ENCODE data around the gene SORCS2.

The SORCS2 gene

DNA sequence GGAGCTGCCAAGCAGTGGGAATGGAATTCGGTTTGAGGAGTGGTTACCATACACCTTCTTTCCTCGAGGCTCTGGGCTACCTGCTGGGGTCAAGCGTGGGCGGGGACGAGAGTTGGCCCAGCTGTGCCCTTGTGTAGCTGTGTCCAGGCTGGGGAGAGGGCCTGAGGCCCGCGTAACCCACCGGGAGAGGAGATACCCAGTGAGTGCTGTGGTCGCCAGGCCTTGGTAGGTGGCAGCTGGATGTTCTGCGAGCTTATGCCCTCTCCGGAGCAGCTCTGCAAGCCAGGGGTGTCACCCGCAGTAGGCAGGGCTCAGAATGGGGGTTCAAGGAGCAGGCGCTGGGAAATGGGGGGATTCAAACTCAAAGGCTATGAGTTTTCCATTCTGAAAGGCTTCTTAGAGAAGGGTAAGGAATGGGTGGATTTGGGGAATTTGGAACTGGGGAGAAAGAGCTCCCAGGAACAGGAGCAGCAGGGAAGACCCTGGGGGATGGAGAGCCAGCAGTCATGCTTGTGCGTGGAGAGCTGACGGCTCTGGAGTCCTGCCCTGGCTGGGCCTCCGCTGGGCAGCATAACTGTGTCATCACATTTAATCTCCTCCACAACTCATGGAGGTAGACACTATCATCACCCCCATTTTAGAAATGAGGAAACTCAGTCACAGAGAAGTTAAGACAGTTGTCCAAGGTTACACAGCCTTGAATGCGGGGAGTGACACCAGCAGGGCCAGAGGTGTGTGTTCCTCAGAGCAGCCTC, 117.5 kb downstream of the SORCS2 start:
- no peak for FAIRE-seq

DNA sequence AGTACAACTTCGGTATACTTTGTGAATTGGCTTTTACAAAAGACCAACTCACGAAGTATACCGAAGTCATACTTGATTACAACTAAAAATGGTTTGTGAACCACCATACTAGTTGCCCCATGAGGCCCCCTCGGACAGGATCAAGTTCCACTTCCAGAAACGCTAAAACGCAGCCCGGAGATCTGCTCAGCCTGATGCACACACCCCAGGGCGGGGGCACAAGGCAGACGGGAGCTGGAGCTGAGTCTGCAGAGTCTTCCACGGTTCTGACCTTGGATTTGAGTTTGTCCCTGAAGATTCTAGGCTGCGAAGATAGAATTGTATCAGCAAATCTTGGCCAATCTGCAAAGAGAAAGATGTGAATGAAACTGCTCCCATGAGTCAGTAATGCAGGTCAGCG, 118.1 kb downstream of the SORCS2 start:
- FAIRE-seq, result no peak

DNA sequence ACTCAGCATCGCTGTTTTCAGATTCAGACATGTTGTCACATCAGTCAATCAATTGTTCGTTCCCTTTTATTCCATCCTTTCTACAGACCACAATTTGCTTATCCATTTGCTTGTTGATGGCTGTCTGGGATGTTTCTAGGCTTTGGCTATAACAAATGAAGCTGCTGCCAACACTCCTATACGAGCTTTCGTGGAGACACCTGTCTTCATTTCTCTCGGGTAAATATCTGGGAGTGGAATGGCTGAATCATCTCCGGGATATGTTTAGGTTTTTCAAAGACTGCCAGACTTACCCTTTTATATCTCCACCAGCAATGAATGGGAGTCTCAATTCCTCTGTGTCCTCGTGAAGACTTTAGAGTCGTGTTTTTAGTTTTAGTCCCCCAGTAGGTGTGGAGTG, 118.9 kb downstream of the SORCS2 start:
- no peak for FAIRE-seq

DNA sequence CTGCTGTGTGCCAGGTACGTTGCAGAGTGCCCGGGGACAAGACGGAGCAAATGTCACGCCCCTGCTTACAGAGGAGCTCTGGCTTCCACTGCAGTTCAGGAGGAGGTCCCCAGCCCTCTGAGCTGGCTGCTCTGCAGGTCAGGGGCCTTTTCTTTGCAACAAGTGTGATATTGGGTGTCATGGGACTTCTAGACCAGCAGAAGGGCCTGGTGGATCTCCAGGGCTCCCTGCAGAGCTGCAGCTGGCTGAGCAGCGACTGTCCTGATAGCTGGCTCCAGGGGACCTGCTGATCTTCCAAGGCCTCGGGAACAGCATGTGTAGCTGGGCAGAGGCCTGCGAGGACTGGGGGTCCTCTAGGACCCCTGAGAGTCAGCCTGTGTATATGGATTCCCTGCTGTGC, 120.4 kb downstream of the SORCS2 start:
- FAIRE-seq, result no peak

DNA sequence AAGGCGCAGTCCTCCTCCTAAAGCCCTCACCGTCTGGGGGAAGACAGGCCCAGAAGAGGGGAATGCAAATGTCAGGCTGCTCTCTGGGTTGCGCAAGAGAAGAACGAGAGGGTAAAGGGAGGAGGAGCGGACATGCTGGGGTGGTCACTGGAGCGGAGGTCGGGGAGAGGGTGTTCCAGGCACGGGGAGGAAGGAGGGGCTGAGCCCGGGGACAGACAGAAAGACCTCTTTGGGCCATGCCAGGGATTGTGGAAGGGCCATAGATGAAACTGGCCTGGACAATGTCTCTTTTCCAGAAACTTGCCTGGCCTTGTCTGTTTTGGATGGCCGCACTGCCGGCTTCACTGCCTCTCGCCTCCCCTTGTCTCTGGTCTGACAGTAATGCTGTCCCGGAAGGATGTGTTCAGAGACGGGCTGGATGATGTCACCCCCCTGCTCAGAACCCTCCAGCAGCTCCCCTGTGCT, 121.0 kb downstream of the SORCS2 start:
- no peak for FAIRE-seq

DNA sequence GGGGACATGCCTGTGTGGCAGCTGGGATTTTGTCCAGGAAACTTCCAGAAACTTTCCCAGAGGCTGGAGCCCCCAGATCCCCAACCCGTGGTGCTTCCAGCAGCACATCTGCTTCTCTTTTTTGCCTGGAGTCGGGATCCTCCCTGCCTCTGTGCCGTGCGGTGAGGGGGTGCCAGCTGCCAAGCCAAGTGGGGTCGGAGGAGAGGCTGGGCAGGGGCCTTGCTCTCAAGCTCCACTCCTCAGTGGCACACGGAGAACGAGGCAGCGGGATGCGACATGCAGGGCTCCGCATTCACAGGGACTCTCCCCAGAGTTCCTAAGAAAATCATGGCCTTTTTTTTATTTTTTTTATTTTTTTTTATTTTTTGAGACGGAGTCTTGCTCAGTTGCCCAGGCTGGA, 121.7 kb downstream of the SORCS2 start:
- FAIRE-seq, result no peak

DNA sequence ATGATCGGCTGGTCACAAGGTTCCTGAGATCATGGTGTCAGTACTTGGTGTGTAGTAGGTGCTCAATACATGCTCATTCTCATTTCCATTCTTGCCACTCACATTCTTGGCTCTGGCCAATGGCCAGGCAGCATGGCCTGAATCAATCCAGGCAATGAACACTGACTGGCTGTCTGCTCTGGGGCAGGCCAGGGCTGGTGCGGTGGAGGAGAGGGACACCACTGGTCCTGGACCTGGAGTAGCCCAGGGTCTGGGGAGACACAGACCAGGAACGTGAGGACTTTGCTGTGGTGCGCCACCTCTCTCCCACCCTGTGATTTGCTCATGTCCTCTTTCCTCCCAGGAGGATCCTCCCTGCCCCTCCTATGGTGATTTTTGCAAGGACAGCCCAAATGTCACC, 122.9 kb downstream of the SORCS2 start:
- no peak for FAIRE-seq

DNA sequence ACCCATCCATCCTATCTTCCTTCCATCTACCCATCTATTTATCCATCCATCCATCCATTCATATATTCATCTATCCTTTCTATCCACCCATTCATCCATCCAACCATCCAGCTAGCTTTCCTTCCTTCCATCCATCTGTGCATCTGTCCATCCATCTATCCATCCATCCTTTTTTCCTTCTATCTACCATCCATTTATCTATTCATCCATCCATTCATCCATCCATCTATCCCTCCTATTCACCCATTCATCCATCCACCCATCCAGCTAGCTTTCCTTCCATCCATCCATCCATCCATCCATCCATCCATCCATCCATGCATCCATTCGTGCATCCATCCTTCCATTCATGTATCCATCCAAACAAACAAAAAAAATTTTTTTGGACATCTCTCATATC, 123.6 kb downstream of the SORCS2 start:
- FAIRE-seq, result no peak

DNA sequence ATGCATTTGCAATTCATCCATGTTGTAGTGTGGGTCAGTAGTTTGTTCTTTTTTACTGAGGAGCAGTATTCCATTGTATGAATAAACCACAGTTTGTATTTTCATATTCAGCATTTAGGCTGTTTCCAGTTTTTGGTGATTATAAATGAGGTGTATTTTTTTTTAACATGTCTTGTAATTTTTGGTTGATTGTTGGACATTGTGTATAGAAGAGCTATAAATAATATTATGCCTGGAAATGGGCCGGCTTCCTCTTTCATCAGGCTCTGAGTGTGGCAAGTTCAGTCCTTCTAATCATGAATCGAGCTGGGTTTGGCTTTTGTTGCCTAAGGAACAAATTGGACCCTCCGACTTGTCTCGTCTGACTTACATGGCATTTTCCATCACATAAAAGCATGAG, 126.7 kb downstream of the SORCS2 start:
- no peak for FAIRE-seq

DNA sequence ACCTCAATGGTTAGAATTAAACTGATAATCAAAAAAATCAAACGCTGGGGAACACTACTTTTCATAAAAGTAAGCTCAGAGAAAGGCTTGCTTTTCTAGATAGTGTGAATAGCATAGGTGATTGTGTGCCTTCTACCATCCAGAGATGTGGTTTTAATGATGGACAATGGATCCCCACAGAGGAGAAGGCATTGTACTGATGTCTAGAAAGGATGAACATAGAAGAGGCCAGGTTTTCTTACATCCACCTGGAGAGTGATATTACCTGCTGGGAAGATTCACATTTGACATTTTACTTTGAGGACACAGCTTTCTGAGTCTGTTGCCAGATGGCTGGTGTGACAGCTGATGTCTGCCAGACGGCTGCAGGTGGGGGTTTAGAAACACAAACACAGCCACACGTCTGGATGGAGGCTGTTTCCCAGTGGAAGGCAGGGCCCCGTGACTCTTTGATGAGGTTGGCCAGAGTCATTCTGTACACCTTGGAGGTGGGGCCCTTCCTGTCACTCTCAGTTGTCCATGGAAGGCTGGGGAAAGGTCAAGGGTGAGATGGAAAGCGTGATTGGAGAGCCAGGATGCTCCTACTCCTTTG, 128.0 kb downstream of the SORCS2 start:
- FAIRE-seq, result no peak

DNA sequence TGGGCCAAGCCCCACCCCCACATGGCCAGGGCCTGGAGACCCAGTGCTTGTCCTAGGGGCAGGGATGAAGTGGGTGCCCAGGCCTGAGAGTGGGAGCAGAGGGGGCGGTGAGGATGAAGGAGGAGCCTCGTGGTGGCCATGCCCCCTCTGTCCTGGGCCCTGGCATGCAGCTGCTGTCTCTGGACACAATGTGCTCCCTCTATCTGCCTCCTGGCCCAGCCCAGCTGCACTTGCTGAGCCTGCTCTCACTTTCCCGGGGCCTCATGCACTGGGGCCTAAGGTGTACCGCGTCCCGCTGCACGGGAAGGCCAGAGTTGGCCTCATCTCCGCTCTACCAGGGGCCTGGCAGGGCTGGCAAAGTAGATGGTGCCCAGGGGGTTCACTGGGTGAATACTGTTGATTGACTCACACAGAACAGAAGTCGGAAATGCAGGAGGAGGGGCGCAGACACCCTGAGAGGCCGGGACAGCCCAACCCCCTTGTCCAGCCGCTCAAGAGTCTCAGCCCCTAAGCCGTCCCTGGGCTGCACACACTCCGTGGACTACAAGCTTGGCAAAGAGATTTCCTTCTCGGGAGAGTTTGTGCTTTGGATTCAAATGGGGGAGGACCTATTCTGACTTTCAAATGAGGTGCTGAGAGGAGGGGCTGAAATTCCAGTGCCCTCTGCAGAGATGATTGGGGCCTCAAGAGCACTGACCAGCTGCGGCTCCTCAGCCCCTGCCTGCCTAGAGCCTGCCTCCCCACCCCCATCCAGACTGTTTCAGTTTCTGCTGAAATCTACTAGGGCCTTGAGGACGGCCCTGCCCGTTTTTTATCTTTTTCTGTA, 130.0 kb downstream of the SORCS2 start:
- no peak for FAIRE-seq

DNA sequence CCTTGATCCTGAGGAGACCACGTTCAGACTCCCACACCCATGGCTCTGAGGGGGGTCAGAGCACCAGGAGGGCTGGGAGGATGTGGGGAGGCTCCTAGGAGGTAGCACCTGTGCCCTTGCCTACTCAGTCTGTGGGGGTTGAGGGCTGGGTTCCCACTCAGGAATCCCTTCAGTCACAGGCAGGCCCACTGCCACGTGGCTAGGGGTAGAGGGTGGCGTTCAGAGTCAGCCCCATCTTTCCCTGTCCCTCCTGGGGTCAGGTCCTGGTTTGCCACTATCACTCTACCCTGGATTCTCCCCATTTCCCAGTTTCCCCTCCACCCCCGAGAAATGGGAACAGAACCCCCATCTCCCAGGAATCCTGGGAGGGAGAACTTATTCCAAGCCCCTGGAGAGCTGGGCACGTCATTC, 131.1 kb downstream of the SORCS2 start:
- no peak for FAIRE-seq

DNA sequence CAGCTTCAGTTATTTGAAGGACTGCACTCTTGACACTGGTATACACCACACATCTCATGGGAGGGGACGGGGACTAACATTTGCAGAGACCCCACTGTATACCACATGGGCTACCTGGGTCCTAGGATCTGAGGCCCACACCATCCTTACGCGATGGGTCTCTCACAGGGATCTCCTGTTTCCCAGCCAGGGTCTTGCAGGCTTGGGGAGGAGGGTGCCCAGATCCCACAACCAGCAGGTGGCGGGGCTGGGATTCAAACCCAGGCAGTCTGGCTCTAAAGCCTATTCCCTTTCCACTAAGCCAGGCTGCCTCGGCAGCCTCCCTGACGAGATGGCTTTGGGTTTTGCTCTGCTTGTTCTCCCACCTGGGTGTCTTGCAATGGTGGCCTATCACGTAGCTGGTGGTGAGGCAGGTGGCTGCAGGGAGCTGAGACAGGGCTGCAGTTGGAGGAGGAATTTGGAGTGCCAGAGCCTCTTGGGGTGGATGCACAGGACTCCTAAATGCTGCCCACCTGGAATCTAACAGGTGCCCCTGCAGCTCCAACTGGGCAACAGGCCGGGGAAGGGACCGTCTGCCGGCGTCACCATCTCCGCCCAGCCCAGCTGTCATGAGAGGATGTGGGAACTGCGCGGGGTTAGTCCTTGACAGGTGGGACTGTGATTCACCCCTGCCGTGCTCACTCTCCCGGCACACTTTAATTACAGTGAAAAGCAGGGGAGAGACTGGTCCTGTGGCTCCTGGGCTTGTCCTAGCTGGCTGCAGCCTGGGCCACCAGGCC, 131.7 kb downstream of the SORCS2 start:
- FAIRE-seq, result no peak

DNA sequence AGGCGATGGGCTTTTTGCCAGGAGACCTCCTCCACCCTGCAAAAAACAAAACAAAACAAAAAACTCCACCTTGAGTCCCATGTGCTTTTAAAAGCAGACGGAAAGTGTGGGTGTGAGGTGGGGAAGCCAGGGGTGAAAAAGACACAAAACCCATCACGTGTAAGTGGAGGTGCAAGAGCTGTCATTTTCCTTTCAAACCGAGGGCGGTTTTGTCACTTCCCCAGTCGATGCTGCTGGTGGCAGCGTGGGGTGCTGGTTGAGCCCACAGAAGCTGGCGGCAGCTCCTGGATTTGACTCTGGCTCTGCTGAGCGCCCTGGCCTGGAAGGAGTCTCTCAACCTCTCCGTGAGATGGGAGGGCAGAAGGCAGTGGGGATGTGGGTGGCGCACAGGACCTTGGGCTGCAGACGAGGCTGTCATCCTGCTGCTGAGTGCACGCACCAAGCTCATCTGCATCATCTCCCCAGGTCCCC, 132.3 kb downstream of the SORCS2 start:
- no peak for FAIRE-seq

DNA sequence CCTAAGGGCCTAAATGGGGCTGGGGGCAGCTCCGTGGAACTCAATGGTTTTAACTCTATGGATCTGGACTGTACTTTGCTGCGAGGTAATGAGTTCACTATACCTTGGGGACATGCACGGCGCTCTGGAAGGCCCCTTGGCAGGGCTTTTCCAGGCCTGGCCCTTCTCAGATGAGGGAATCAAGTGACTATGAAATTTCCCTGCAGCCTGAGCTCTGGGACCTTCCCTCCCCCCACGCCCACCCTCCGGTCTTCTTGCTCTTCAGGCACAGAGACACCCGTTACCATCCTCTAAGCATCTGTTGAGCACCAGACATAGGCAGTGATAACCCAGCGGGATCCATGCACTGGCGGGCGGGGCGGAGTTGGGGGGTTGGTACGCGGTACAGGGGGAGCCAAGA, 133.2 kb downstream of the SORCS2 start:
- FAIRE-seq, result no peak

DNA sequence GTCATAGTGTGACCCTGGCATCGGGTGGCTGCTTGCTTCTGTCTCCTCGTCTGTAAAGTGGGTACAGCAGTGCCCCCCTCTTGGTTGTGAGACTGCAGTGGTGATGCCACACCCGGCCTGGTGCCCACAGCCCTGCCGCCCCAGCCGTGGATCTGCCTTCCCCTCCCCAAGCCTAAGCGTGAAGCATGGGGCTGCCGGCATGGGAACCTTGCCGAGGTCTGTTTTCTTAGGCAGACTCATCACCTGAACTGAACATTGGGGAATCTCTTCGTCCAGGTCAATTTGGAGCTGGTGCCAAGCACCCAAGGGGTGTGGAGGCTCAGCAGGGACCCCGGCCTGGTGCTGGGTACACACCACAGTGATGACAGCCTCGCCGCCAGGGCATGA, 134.0 kb downstream of the SORCS2 start:
- no peak for FAIRE-seq

DNA sequence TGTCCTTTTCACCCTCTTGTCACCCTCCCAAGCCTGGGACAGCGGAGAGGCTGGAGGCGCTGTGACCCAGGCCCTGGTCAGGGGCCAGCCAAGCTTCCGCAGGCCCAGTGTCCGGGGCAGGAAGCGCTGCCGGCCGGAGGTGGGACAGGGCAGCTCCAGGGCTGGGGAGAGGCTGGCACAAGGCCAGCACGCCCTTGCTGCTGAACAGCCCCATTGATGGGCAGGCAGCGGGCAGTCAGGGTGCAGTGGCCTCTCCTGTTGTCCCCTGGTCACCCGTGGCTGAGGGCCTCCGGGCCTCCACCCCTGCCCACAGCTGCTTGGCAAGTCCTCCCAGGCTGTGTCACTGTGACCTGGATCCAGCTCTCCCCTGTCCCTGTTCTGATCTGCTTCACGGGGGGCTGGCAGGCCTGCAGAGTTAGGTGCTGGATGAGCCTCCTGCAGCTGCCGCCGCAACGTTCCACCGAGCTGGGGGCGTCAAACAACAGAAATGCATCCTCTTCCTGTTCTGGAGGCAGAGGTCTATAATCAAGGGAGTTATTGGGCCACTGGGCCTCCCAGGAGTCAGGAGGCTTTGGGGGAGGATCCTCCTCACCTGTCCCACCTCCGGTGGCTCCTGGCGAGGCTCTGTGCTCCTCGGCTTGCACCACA, 134.5 kb downstream of the SORCS2 start:
- FAIRE-seq, result no peak

DNA sequence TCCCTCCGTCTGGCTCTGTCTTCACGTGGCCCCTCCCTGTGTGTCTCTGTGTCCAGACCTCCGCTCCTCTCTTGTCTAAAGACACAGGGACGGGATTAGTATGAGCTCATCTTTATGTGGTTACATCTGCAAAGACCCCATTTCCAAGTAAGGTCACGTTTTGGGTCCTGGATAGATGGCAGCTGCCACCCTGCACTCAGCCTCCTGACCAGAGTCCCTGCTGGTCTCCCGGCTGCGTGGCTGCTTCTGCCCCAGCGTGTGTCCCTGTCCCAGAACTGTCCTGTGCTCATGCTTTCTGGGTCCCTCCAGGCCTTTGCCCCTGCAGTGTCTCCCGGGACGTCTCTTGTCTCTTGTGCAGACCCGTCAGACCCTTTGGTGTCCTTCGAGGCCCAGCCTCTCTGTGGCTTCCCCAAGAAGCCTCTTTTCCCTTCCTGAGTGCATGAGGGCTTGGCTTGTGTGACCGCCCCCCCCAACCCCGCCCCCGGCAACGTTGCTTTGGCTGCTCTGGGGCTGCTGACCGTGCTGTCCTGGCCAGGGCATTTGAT, 135.1 kb downstream of the SORCS2 start:
- FAIRE-seq, result no peak

DNA sequence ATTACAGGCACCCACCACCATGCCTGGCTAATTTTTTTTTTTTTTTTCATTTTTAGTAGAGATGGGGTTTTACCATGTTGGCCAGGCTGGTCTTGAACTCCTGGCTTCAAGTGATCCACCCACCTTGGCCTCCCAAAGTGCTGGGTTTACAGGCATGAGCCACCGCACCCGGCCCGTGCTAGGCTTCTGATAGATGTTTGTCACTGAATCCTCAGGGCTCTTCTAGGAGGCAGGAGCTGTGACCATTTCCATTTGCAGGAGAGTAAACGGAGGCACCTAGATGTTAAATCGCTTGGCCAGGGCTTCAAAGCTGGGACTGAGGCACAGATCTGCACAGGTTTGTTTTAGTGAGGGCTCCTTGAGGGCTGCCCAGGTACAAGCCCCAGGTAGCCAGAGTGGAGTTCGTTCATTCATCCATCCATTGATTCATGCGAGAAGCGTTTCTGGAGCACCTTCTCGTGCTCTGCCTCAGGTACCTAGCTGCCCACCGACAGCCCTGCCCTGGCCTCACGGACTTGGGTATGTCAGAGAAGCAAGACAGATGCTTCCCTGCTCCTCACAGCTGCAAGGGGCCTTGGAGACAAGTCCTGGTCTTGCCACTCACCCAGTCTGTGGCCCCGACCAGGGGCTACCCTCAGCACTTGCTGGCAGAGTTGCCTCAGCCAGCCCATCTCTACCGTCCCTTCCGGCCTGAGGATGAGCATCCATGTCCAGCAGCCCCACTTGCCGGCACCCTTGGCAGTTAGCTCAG, 136.0 kb downstream of the SORCS2 start:
- FAIRE-seq, result no peak

DNA sequence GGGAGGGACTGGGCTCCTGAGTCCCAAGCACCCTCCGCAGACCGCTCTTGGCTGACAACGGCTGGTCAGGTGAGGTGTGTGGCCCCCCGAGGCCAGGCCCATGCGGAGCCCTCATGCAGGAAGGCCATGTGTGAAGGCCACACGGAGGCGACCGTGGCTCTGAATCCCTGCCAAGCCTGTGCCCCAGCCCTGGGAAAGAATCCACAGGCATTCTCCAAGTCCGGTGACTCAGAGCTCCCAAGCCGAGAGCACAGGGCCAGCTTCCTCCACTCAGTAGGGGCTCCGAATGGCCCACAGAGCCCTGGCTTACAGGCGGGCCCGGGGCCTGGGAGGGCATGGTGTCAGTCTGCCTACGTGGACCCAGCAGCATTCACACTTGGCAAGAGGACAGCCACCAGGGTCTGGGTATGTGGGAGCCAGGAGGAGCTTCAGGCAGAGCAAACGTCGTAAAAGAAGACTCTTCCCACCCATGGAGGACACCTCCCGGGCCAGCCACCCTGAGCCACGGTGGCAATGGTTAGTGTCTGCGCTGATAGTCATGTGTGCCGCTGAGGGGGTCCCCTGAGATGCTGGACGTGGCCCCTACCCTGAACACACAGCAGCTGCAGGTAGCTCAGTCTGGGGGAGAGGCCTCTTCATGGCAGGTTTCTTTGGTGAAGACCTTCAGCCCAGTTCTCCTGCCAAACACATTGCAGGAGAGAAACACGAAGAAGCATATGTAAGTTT, 136.7 kb downstream of the SORCS2 start:
- FAIRE-seq, result no peak
